Esophagus muscularis mucosa (tissue), 4 donors: ENCODE results near the gene LCN9. TPM values are rescaled to one million over a fixed set of nuclear protein-coding genes. Genes with fewer than 3 reads are reported as not detected.

Experiments used
- DNase-seq: peaks from one replicate; pipeline ENCODE4 v3.0.0-alpha.2; 2017; ENCODE audit errors: extremely low spot score
- H3K27ac ChIP-seq, 4 donors: fragments of 200-600 bp; sonication (generic); replicated peaks in 1 of 4; 1 replicate in 3 of 4; 2 replicates in 1 of 4; pipeline ENCODE4 v1.5.1; 2016 to 2019; ENCODE audit warnings: mild to moderate bottlenecking in 1 of 4
- H3K27me3 ChIP-seq, 4 donors: fragments of 200-600 bp; sonication (generic); one replicate each; pipeline versions ENCODE4 v1.5.1 to v1.6.0; 2016 to 2019
- H3K36me3 ChIP-seq, 4 donors: fragments of 200-600 bp; sonication (generic); one replicate each; pipeline ENCODE4 v1.5.1; 2016 to 2019
- H3K4me1 ChIP-seq, 4 donors: fragments of 200-600 bp; sonication (generic); one replicate each; pipeline ENCODE4 v1.5.1; 2016 to 2019
- H3K4me3 ChIP-seq, 4 donors: fragments of 200-600 bp; sonication (generic); 1 replicate in 2 of 4; 2 replicates in 2 of 4; pipeline ENCODE4 v1.5.1; 2016 to 2019; ENCODE audit warnings: mild to moderate bottlenecking in 4 of 4, moderate library complexity in 1 of 4
- H3K9me3 ChIP-seq, 4 donors: fragments of 200-600 bp; sonication (generic); 1 replicate in 3 of 4; 2 replicates in 1 of 4; pipeline ENCODE4 v1.5.1; 2016 to 2019
- CTCF ChIP-seq, 3 experiments: fragments of 200-600 bp in 2 of 3; fragments of 450-650 bp in 1 of 3; sonication (generic) in 2 of 3; IDR thresholded peaks; one replicate each; pipeline ENCODE4 v1.5.1; 2017 to 2019; ENCODE audit warnings: antibody characterized with exemption in 3 of 3, mild to moderate bottlenecking in 2 of 3, moderate library complexity in 1 of 3
- EP300 ChIP-seq: sonication (generic); formaldehyde crosslinking; IDR thresholded peaks from one replicate; pipeline ENCODE4 v1.6.1; 2017; ENCODE audit warnings: antibody characterized with exemption
- POLR2A ChIP-seq: fragments of 450-650 bp; IDR thresholded peaks from one replicate; pipeline ENCODE4 v1.6.1; 2017; ENCODE audit warnings: antibody characterized with exemption, moderate library complexity, mild to moderate bottlenecking, low read depth
- POLR2AphosphoS5 ChIP-seq, 2 donors: sonication (generic); formaldehyde crosslinking; IDR thresholded peaks; one replicate each; pipeline ENCODE4 v1.6.1; 2017; ENCODE audit warnings: antibody characterized with exemption in 2 of 2
- WGBS: methylation state at CpG from one replicate; pipeline ENCODE4 v1.1.5; 2018; 5-methylcytosine and 5-hydroxymethylcytosine counted together
- intact Hi-C: fragments of 100-400 bp; cut with DNase I; formaldehyde crosslinking; loops from one replicate; pipeline ENCODE4 v1.15.1; 2023
- total RNA-seq, 4 donors: library from RNA; depleted of rRNA; stranded (reverse); fragments of >200 nt; gene quantifications; one replicate each; pipeline versions ENCODE4 v1.1.0 to v1.2.1, GENCODE V29; 2016

Gene LCN9
- total RNA-seq, 4 donors from 2014 or later: not detected

GRCh38 chr9:135711391-135711790 lies 48.3 kb downstream of the LCN9 start:
- Histone ChIP-seq H3K27me3 (peaks cover 0 to 87% (median 20%) of the 10 kb centered on the region in 4 donors), H3K4me3 (no peak overlapping the region), H3K27ac (no peak overlapping the region), H3K9me3 (no peaks in the 10 kb centered on the region), H3K36me3 (no peaks in the 10 kb centered on the region), H3K4me1 (peaks cover 0 to 6% (median 3%) of the 10 kb centered on the region in 4 donors)
- no CpG with 5 or more reads among the region's 12 CpGs for WGBS
- intact Hi-C loops: no loop called here
- DNase-seq: no peak
- TF ChIP-seq POLR2A (no peak), CTCF (IDR thresholded peaks at IDR 0.05) (no peak), POLR2AphosphoS5 (IDR thresholded peaks at IDR 0.05) (no peak), EP300 (no peak)

- 100% methylated on average over 1 of the region's 10 CpGs for WGBS
- no peaks in the 10 kb centered on the region for H3K9me3 ChIP-seq
- H3K27ac ChIP-seq: no peak overlapping the region
- DNase-seq: no peak
- intact Hi-C loops: no loop called here
- peaks cover 0 to 6% (median 3%) of the 10 kb centered on the region in 4 donors for H3K4me1 ChIP-seq
- no peak overlapping the region for H3K4me3 ChIP-seq
- H3K27me3 ChIP-seq: peaks cover 0 to 87% (median 20%) of the 10 kb centered on the region in 4 donors
- no peaks in the 10 kb centered on the region for H3K36me3 ChIP-seq
- no peak for TF ChIP-seq EP300
- no peak for TF ChIP-seq POLR2AphosphoS5 (IDR thresholded peaks at IDR 0.05)
- no peak for TF ChIP-seq POLR2A
- TF ChIP-seq CTCF (IDR thresholded peaks at IDR 0.05): no peak
Observed at GRCh38 chr9:135711881-135712280, 48.8 kb downstream of the LCN9 start.

- peaks cover 0 to 87% (median 17%) of the 10 kb centered on the region in 4 donors for H3K27me3 ChIP-seq
- WGBS: 53% methylated on average over 8 of the region's 16 CpGs
Observed at GRCh38 chr9:135712613-135713295, 49.6 kb downstream of the LCN9 start.

GRCh38 chr9:135714242-135715055 lies 51.3 kb downstream of the LCN9 start:
- TF ChIP-seq POLR2AphosphoS5 (IDR thresholded peaks at IDR 0.05): no peak
- no peak for TF ChIP-seq EP300
- H3K4me1 ChIP-seq: peaks cover 0 to 6% (median 3%) of the 10 kb centered on the region in 4 donors
- DNase-seq: no peak
- no peak overlapping the region for H3K4me3 ChIP-seq
- peaks cover 0 to 91% (median 19%) of the 10 kb centered on the region in 4 donors for H3K27me3 ChIP-seq
- H3K36me3 ChIP-seq: no peaks in the 10 kb centered on the region
- no peak overlapping the region for H3K27ac ChIP-seq
- WGBS: no CpG with 5 or more reads among the region's 103 CpGs
- intact Hi-C loops: no loop called here
- no peaks in the 10 kb centered on the region for H3K9me3 ChIP-seq

More at GRCh38 chr9:135712613-135713295, 49.6 kb downstream of the LCN9 start:
- H3K27ac ChIP-seq: no peak overlapping the region
- intact Hi-C loops: no loop called here
- no peak for TF ChIP-seq POLR2A
- no peak for TF ChIP-seq POLR2AphosphoS5 (IDR thresholded peaks at IDR 0.05)
- no peak overlapping the region for H3K4me3 ChIP-seq
- no peaks in the 10 kb centered on the region for H3K36me3 ChIP-seq
- H3K4me1 ChIP-seq: peaks cover 0 to 6% (median 3%) of the 10 kb centered on the region in 4 donors
- no peak for DNase-seq
- H3K9me3 ChIP-seq: no peaks in the 10 kb centered on the region

GRCh38 chr9:135715056-135715595 lies 52.0 kb downstream of the LCN9 start:
- 42% methylated on average over 15 of the region's 23 CpGs for WGBS
- H3K27ac ChIP-seq: no peak overlapping the region
- peaks cover 0 to 6% (median 3%) of the 10 kb centered on the region in 4 donors for H3K4me1 ChIP-seq
- TF ChIP-seq POLR2AphosphoS5 (IDR thresholded peaks at IDR 0.05) (no peak), CTCF (IDR thresholded peaks at IDR 0.05) (no peak), EP300 (no peak), POLR2A (no peak)
- intact Hi-C loops: no loop called here
- no peaks in the 10 kb centered on the region for H3K36me3 ChIP-seq
- H3K27me3 ChIP-seq: peaks cover 0 to 98% (median 20%) of the 10 kb centered on the region in 4 donors
- no peak overlapping the region for H3K4me3 ChIP-seq
- DNase-seq: no peak
- H3K9me3 ChIP-seq: no peaks in the 10 kb centered on the region
